ENCODE results near the gene LGALS4.
"Not testable (repeated sequence)": the region's sequence is repeated elsewhere in the genome, so short reads cannot be mapped to it uniquely, and the experiment has no call there.

The LGALS4 gene

GRCh38 chr19:38836159-38836982, 23.6 kb upstream of the LGALS4 start:
- Histone ChIP-seq H3K9me3 (ENCODE audit: control insufficient read depth, low read length) (no peaks in the 10 kb centered on the region), H3K4me1 (ENCODE audit: control insufficient read depth, insufficient read depth, low read length) (no peaks in the 10 kb centered on the region), H3K36me3 (ENCODE audit: control insufficient read depth, insufficient read depth, low read length) (peaks cover 51% of the 10 kb centered on the region), H3K4me3 (ENCODE audit: insufficient read depth, low read depth, low read length) (no peak overlapping the region), H3K27ac (ENCODE audit: insufficient read depth, low read depth, low read length, poor library complexity, severe bottlenecking) (peak overlapping the region; percentile 16), H3K27me3 (ENCODE audit: control insufficient read depth, insufficient read depth, low read length, poor library complexity, severe bottlenecking) (no peaks in the 10 kb centered on the region)
- 95 to 97% methylated on average over 7 to 8 of the region's 8 CpGs for WGBS, 2 experiments

GRCh38 chr19:38834590-38834989, 21.8 kb upstream of the LGALS4 start:
- Histone ChIP-seq H3K9me3 (ENCODE audit: control insufficient read depth, low read length) (no peaks in the 10 kb centered on the region), H3K4me3 (ENCODE audit: insufficient read depth, low read depth, low read length) (no peak overlapping the region), H3K36me3 (ENCODE audit: control insufficient read depth, insufficient read depth, low read length) (peaks cover 40% of the 10 kb centered on the region), H3K4me1 (ENCODE audit: control insufficient read depth, insufficient read depth, low read length) (no peaks in the 10 kb centered on the region), H3K27me3 (ENCODE audit: control insufficient read depth, insufficient read depth, low read length, poor library complexity, severe bottlenecking) (no peaks in the 10 kb centered on the region), H3K27ac (ENCODE audit: insufficient read depth, low read depth, low read length, poor library complexity, severe bottlenecking) (no peak overlapping the region)
- 97 to 98% methylated on average over 6 of the region's 6 CpGs for WGBS, 2 experiments

GRCh38 chr19:38834104-38834490, 21.4 kb upstream of the LGALS4 start:
- no peak overlapping the region for H3K27ac ChIP-seq (ENCODE audit: insufficient read depth, low read depth, low read length, poor library complexity, severe bottlenecking)
- H3K4me3 ChIP-seq (ENCODE audit: insufficient read depth, low read depth, low read length) = no peak overlapping the region
- H3K9me3 ChIP-seq (ENCODE audit: control insufficient read depth, low read length) = no peaks in the 10 kb centered on the region
- no peaks in the 10 kb centered on the region for H3K4me1 ChIP-seq (ENCODE audit: control insufficient read depth, insufficient read depth, low read length)
- peaks cover 35% of the 10 kb centered on the region for H3K36me3 ChIP-seq (ENCODE audit: control insufficient read depth, insufficient read depth, low read length)
- no peaks in the 10 kb centered on the region for H3K27me3 ChIP-seq (ENCODE audit: control insufficient read depth, insufficient read depth, low read length, poor library complexity, severe bottlenecking)
- 94 to 97% methylated on average over 4 of the region's 4 CpGs for WGBS, 2 experiments

- Histone ChIP-seq H3K9me3 (ENCODE audit: control insufficient read depth, low read length) (no peaks in the 10 kb centered on the region), H3K27ac (ENCODE audit: insufficient read depth, low read depth, low read length, poor library complexity, severe bottlenecking) (no peak overlapping the region), H3K36me3 (ENCODE audit: control insufficient read depth, insufficient read depth, low read length) (peaks cover 25% of the 10 kb centered on the region), H3K4me3 (ENCODE audit: insufficient read depth, low read depth, low read length) (no peak overlapping the region), H3K27me3 (ENCODE audit: control insufficient read depth, insufficient read depth, low read length, poor library complexity, severe bottlenecking) (no peaks in the 10 kb centered on the region), H3K4me1 (ENCODE audit: control insufficient read depth, insufficient read depth, low read length) (no peaks in the 10 kb centered on the region)
- 90 to 96% methylated on average over 7 of the region's 7 CpGs for WGBS, 2 experiments
Measured at GRCh38 chr19:38833092-38833425, 20.3 kb upstream of the LGALS4 start.

- H3K4me1 ChIP-seq (ENCODE audit: control insufficient read depth, insufficient read depth, low read length) = no peaks in the 10 kb centered on the region
- H3K27ac ChIP-seq (ENCODE audit: insufficient read depth, low read depth, low read length, poor library complexity, severe bottlenecking) = peak overlapping the region; percentile 56
- H3K36me3 ChIP-seq (ENCODE audit: control insufficient read depth, insufficient read depth, low read length) = peaks cover 8% of the 10 kb centered on the region
- no peaks in the 10 kb centered on the region for H3K27me3 ChIP-seq (ENCODE audit: control insufficient read depth, insufficient read depth, low read length, poor library complexity, severe bottlenecking)
- H3K4me3 ChIP-seq (ENCODE audit: insufficient read depth, low read depth, low read length) = peak overlapping the region; percentile 80
- H3K9me3 ChIP-seq (ENCODE audit: control insufficient read depth, low read length) = no peaks in the 10 kb centered on the region
- WGBS, 2 experiments = 13 to 14% methylated on average over 16 of the region's 16 CpGs
Measured at GRCh38 chr19:38831142-38831605, 18.4 kb upstream of the LGALS4 start.

- Histone ChIP-seq H3K27ac (ENCODE audit: insufficient read depth, low read depth, low read length, poor library complexity, severe bottlenecking) (no peak overlapping the region), H3K36me3 (ENCODE audit: control insufficient read depth, insufficient read depth, low read length) (peaks cover 4% of the 10 kb centered on the region), H3K27me3 (ENCODE audit: control insufficient read depth, insufficient read depth, low read length, poor library complexity, severe bottlenecking) (no peaks in the 10 kb centered on the region), H3K4me3 (ENCODE audit: insufficient read depth, low read depth, low read length) (no peak overlapping the region), H3K4me1 (ENCODE audit: control insufficient read depth, insufficient read depth, low read length) (no peaks in the 10 kb centered on the region), H3K9me3 (ENCODE audit: control insufficient read depth, low read length) (no peaks in the 10 kb centered on the region)
- WGBS, 2 experiments = 91 to 97% methylated on average over 3 to 4 of the region's 4 CpGs
Measured at GRCh38 chr19:38830039-38830733, 17.4 kb upstream of the LGALS4 start.

GRCh38 chr19:38829203-38829602, 16.5 kb upstream of the LGALS4 start:
- H3K4me1 ChIP-seq (ENCODE audit: control insufficient read depth, insufficient read depth, low read length); H3K36me3 ChIP-seq (ENCODE audit: control insufficient read depth, insufficient read depth, low read length); H3K9me3 ChIP-seq (ENCODE audit: control insufficient read depth, low read length); H3K4me3 ChIP-seq (ENCODE audit: insufficient read depth, low read depth, low read length); H3K27ac ChIP-seq (ENCODE audit: insufficient read depth, low read depth, low read length, poor library complexity, severe bottlenecking); H3K27me3 ChIP-seq (ENCODE audit: control insufficient read depth, insufficient read depth, low read length, poor library complexity, severe bottlenecking): not testable (repeated sequence)
- WGBS, 2 experiments = 91 to 94% methylated on average over 6 to 7 of the region's 7 CpGs

GRCh38 chr19:38826856-38827551, 14.3 kb upstream of the LGALS4 start:
- Histone ChIP-seq H3K9me3 (ENCODE audit: control insufficient read depth, low read length) (no peaks in the 10 kb centered on the region), H3K27me3 (ENCODE audit: control insufficient read depth, insufficient read depth, low read length, poor library complexity, severe bottlenecking) (no peaks in the 10 kb centered on the region), H3K4me3 (ENCODE audit: insufficient read depth, low read depth, low read length) (no peak overlapping the region), H3K27ac (ENCODE audit: insufficient read depth, low read depth, low read length, poor library complexity, severe bottlenecking) (no peak overlapping the region), H3K36me3 (ENCODE audit: control insufficient read depth, insufficient read depth, low read length) (peaks cover 4% of the 10 kb centered on the region), H3K4me1 (ENCODE audit: control insufficient read depth, insufficient read depth, low read length) (peaks cover 5% of the 10 kb centered on the region)
- WGBS, 2 experiments = 79 to 80% methylated on average over 6 of the region's 6 CpGs

- H3K4me1 ChIP-seq (ENCODE audit: control insufficient read depth, insufficient read depth, low read length); H3K9me3 ChIP-seq (ENCODE audit: control insufficient read depth, low read length); H3K27ac ChIP-seq (ENCODE audit: insufficient read depth, low read depth, low read length, poor library complexity, severe bottlenecking); H3K27me3 ChIP-seq (ENCODE audit: control insufficient read depth, insufficient read depth, low read length, poor library complexity, severe bottlenecking); H3K36me3 ChIP-seq (ENCODE audit: control insufficient read depth, insufficient read depth, low read length); H3K4me3 ChIP-seq (ENCODE audit: insufficient read depth, low read depth, low read length): not testable (repeated sequence)
- 94 to 95% methylated on average over 7 of the region's 7 CpGs for WGBS, 2 experiments
Measured at GRCh38 chr19:38825936-38826335, 13.2 kb upstream of the LGALS4 start.

- H3K36me3 ChIP-seq (ENCODE audit: control insufficient read depth, insufficient read depth, low read length); H3K4me3 ChIP-seq (ENCODE audit: insufficient read depth, low read depth, low read length); H3K27ac ChIP-seq (ENCODE audit: insufficient read depth, low read depth, low read length, poor library complexity, severe bottlenecking); H3K4me1 ChIP-seq (ENCODE audit: control insufficient read depth, insufficient read depth, low read length); H3K27me3 ChIP-seq (ENCODE audit: control insufficient read depth, insufficient read depth, low read length, poor library complexity, severe bottlenecking); H3K9me3 ChIP-seq (ENCODE audit: control insufficient read depth, low read length): not testable (repeated sequence)
- 94 to 95% methylated on average over 29 of the region's 29 CpGs for WGBS, 2 experiments
Measured at GRCh38 chr19:38821230-38821825, 8.6 kb upstream of the LGALS4 start.
